Daoy (cell line): ENCODE measurements around the gene ASMT. TPM values are rescaled to one million over a fixed set of nuclear protein-coding genes. Genes with fewer than 3 reads are reported as not detected.
"Not testable (repeated sequence)": the region's sequence is repeated elsewhere in the genome, so short reads cannot be mapped to it uniquely, and the experiment has no call there.

ENCODE experiments used
- DNase-seq: peaks from one replicate; pipeline ENCODE4 v3.0.0-alpha.2; 2015; ENCODE audit warnings: low read depth
- total RNA-seq: library from RNA; depleted of rRNA; stranded (reverse); fragments of >200 nt; shearing (Covaris generic); gene quantifications from 2 replicates; pipeline ENCODE4 v1.2.3, GENCODE V29; 2014

ASMT gene
- total RNA-seq, 1 experiment from 2014 or later = not detected

DNA sequence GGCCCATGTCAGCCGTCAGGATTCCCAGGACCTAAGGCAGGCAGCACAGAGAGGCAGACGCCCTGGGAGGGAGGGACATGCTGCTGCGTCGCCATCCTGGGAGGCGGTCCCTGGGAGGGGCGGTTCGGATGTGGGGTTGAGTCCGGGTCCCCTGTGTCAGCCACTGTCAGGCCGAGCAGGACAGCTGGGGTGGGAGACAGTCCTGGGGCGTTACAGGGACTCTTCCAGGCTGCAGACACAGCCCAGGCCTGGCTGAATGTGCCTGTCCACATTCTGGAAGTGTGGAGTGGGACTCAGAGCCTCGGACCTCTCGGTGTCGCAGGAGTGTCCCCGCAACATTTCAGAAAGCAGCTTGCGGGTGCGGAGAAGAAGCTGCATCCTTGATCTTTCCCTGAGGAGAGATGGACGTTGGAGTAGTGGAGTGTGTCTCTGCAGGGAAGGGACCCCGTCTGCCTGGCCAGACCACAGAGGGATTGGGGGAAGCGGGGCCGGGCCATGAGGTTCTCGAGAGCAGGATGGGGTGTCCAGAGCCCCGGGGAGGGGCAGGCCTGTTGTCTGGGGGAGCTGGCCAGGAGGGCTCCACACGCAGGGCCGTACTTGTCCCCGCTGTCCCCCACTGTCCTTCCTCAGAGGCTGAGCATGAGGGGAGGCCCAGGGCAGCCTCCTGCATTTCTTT lies 17.4 kb upstream of the ASMT start:
- no peak for DNase-seq

DNA sequence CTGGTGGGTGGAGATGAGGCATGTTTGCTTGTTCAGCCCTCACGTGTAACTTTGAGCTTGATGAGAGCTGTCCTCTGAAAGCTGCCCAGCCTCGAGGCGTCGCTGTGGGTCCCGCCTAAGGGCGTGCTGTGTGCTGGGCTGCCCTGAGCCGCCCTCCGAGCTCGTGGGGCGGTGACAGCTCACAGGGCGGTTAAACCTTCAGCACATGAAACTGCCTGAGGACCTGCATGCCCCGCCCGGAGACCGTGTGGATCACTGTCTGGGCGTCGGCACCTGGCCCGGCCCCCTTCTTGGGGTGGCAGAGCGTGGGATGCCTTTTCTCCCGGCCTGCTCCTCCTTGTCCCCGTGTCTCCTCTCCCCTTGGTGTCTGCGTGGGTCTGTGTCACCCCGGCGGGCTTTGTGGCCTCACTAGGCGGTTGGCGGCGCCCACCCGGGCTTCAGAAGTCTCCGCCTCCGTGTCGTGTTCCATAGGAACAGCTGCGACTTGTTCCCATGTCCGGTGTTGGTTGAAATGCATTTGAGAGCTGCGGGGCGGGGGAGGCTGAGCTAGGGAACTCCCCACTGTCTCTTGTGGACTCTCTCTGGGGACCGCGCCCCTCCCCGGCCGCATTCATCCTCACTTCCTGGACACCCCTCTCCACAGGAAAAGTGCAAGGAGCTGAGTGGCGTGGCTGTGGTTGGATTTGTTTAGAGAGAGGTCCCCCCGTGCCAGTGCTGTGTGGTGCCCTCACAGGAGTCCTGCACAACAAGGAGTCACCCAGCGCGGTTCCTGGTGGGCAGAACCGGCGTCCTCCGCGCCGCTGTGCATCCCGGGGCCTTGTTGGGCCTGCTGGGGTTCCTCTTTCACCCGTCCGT lies 16.6 kb upstream of the ASMT start:
- no peak for DNase-seq

DNA sequence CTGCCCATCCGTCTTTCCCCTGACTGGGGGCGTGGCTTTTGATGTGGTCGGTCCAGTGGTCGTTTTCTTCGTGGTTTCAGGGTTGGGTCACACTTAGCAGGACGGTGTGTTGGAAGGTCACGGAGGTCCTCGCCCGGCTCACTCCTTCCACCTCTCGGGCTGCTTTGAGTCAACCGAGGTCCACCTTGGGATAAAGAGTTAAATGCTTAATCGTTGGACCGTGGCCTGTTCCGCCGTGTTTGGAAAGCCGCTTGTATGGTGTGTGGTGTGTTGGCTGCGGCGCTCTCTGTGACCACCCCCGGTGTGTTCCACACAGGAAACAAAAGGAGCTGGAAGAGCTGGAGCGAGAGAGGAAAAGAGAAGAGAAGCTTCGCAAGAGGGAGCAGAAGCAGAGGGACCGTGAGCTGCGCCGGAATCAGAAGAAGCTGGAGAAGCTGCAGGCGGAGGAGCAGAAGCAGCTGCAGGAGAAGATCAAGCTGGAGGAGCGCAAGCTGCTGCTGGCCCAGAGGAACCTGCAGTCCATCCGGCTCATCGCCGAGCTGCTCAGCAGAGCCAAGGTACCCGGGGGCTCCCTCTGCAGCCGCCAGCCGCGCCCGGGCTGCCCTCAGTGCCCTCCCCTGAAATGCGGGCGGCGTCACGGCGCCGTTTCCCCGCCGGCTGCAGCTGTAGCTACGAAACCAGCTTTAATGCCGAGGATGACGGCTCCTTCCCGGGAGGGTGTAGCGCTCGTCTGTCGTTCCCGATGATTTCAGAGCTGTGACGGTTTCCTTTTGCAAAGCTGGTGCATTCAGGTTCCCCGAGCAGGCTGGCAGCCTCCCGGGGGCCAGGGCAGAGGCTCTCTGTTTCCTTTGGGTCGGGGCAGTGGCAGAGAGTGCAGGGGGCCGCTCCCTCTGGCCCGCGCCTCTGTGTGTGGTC lies 15.7 kb upstream of the ASMT start:
- DNase-seq = no peak

DNA sequence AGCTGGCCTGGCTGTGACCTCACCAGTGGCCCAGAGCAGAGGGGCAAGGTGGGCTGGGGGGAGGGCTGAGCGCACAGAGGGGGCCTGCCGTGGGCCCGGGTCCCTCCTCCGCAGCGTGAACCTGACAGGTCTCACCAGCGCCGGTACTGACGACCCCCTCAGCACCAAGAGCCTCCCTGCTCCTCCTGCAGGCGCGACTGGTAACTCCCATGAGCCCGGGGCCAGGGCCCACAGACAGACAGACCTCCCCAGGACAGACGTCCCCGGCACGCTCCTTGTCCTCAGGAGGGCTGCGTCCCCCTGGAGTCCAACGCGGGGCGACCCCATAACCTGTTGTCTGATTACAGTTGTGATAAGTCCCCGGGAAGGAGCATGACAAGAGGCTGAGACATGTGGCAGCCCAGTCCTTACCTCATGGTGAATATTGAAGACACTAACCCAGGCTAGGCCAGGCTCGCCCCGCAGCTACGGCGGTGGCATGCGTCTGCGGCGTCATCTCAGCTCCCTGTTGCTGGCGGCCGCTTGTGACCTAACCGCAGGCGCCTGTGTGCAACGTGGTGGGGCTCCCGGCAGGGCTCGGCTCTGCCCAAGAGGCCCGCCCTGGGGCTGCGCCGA lies 15.0 kb upstream of the ASMT start:
- no peak for DNase-seq

DNA sequence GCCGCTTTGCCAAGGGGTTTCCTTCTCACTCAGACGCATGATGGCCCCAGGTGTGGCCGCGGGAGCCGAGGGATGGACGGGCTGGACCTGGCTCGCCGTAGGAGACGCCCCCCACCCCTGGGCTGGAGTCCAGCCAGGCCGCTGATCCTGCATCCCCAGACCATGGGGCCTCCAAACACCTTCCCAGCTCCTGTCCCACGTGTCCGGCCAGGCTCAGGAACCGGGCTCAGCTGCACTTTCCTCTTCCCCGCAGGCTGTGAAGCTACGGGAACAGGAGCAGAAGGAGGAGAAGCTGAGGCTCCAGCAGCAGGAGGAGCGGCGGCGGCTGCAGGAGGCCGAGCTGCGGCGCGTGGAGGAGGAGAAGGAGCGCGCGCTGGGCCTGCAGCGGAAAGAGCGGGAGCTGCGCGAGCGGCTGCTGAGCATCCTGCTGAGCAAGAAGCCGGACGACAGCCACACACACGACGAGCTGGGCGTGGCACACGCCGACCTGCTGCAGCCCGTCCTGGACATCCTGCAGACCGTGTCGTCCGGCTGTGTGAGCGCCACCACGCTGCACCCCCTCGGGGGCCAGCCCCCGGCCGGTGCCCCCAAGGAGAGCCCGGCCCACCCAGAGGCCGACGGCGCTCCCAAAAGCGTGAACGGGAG lies 14.3 kb upstream of the ASMT start:
- no peak for DNase-seq

DNA sequence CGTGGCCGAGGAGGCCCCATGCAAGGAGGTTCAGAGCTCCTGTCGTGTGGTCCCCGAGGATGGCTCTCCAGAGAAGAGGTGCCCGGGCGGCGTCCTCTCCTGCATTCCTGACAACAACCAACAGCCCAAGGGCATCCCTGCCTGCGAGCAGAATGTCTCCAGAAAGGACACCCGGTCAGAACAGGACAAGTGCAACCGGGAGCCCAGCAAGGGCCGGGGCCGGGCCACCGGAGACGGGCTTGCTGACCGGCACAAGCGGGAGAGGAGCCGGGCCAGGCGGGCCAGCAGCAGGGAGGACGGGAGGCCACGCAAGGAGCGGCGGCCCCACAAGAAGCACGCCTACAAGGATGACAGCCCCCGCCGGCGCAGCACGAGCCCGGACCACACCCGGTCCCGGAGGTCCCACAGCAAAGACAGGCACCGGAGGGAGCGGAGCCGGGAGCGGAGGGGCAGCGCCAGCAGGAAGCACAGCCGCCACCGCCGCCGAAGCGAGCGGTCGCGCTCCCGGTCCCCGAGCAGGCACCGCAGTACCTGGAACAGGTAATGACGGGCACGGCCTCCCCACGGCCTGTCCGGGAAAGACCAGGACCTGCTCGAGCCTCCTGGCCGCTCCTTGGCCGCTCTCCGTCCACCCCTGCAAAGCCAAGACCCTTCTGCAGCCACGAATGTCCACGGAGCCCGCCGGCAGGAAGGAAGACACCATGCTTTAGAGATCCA lies 13.7 kb upstream of the ASMT start:
- DNase-seq = no peak

DNA sequence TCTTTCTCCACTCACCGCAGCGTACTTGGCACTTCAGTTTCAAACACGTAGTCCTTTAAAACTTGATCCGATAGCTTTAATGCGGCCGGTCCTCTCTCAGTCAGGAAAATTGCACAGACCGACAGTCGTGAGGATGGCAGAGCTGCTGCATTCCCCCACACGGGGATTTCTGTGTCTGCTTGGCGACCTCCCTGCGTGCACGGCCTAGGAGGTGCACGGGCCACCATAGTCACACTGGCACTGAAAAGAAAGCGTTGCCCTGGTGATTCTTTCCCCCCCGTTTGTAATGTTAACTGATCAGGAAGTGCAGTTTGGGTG lies 13.1 kb upstream of the ASMT start:
- DNase-seq = no peak

DNA sequence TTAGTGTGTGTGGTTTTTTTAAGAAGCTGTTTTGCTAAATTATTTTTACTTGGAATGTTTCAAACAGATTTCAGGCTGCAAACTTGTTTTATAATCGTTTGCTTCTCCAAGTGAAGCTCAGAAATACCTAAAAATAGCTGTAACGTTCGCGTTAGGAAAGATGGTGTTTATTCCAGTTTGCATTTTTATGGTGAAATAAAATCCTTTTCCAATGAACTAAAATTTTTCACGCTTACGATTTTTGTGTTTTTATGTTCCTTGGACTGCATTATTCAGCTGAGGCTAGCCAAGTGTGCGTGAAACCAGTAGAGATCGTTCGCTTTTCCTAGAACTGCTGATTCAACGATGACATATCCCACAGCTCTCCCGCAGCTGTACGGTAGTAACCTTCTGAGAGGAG lies 12.6 kb upstream of the ASMT start:
- DNase-seq = no peak

DNA sequence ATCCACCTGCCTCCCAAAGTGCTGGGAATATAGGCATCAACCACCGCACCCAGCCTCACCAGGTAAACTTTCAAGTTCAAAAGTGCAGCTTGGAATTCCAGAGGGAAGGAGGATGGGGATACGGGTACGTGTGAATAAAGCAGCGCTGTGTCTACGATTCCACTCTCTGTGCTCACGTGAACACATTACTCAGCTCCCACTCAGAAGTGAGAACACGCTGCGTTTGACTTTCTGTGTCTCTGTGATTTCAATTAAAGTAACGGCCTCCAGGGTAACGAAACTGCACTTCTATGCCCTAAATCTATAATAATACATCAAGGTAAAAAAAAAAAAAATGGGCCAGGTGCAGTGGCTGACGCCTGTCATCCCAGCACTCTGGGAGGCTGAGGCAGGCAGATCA lies 8.4 kb upstream of the ASMT start:
- no peak for DNase-seq

DNA sequence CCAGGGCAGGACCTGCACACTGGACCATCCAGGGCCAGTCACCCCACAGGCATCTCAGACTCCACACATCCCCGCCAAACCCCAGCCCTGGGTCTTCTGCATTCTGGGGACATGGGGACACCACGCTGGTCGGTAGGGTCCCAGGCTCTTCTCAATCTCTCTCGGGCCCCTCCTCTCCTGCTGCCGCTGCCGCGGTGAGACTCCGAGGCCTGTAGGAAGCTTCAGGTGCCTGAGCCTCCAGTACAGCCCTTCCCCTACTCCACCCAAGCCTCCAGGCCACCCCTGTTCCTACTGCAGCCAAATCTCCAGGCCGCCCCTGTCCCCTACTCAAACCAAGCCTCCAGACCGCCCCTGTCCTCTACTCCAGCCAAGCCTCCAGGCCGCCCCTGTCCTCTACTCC lies 5.5 kb upstream of the ASMT start:
- no peak for DNase-seq

DNA sequence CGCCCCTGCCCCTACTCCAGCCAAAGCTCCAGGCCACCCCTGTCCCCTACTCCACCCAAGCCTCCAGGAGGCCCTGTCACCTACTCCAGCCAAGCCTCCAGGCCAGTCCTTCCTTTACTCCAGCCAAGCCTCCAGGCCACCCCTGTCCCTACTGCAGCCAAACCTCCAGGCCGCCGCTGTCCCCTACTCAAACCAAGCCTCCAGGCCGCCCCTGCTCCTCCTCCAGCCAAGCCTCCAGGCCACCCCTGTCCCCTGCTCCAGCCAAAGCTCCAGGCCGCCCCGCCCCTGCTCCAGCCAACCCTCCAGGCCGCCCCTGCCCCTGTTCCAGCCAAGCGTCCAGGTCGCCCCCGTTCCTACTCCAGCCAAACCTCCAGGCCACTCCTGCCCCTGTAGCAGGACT lies 5.1 kb upstream of the ASMT start:
- no peak for DNase-seq

DNA sequence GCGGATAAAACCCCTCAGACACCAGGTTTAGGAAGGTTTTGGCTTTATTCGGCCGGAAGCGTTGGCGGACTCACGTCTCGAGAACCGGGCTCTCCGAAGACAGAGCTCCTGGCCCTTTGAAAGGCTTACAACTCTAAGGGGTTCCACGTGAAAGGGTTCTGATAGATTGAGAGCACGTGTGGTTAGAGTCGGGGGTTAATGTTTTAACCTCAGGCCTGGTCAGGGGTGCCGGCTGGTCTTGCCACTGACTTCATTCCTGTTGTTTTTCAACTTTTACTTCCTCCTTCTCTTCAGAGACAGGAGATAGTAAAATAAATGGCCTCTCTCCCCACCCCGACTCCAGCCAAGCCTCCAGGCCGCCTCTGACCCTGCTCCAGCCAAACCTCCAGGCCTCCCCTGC lies 4.7 kb upstream of the ASMT start:
- DNase-seq = no peak

DNA sequence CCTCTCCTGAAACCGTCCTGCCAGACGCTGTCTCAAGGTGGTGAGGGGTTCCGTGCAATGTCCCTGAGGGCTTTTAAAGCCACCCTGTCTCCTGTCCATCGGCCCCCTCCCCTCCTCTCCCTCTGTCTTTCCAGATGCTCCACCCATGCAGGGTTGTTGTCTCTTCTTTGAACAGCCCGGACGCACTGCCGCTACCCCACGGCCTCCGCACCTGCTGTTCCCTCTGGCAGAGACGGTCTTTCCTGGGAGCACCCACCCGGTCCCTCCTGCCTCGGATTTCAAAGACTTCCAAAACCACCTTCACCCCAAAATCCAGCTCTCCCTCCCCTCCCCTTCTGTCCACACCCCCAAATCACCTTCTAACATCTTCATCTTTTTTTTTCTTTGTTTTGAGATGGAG lies 4.1 kb upstream of the ASMT start:
- no peak for DNase-seq

DNA sequence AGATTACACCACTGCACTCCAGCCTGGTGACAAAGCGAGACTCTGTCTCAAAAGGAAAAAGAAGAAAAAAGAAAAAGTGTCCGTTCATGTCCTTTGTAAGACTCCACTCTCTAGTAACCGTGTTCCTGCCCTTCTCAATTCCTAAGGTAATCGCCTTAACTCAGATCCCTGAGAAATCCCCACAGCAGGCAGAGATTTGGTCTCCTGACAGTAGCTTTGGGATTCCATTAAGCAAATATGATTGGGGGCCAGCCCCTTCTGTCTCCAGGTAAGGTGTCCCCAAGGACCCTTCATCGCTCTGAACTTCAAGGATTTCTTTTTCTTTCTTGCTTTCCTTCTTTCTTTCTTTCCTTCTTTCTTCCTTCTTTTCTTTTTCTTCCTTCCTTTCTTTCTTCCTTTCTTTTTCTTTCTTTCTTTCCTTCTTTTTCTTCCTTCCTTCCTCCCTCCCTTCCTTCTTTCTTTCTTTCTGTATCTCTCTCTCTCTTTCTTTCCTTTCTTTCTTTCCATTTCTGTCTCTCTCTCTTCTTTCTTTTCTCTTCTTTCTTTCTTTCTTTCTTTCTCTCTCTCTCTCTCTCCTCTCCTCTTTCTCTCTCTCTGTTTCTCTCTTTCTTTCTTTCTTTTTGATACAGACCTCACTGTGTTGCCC lies 2.1 kb upstream of the ASMT start:
- no peak for DNase-seq

DNA sequence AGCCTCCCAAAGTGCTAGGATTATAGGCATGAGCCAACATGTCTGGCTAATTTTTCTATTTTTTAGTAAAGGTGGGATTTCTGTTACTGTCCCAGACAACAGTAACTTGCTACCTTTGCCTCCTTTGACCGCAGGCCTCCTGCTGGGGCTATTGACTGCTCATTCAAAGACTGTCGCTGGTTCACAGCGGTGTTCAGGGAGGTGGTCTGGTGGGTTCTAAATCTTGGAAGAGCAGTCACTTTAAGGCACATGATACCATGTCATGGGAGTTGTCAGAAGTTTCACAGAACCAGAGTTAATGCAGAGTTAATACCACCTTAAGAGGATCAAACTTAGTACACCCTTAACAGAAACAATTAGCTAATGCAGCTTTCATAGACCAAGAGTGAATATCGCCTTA lies 3.8 kb downstream of the ASMT start:
- no peak for DNase-seq

DNA sequence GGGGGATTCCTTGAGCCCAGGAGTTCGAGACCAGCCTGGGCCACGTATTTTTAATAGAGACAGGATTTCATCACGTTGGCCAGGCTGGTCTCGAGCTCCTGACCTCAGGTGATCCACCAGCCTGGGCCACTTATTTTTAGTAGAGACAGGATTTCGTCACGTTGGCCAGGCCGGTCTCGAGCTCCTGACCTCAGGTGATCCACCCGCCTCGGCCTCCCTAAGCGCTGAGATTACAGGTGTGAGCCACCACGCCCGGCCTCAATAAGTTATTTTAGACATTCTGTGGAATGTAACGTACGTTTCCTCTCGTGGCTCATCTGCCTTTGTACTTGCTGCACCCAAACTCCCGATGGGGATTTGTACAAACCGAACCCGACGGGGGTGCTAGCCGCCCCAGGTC lies 8.8 kb downstream of the ASMT start:
- DNase-seq = no peak

DNA sequence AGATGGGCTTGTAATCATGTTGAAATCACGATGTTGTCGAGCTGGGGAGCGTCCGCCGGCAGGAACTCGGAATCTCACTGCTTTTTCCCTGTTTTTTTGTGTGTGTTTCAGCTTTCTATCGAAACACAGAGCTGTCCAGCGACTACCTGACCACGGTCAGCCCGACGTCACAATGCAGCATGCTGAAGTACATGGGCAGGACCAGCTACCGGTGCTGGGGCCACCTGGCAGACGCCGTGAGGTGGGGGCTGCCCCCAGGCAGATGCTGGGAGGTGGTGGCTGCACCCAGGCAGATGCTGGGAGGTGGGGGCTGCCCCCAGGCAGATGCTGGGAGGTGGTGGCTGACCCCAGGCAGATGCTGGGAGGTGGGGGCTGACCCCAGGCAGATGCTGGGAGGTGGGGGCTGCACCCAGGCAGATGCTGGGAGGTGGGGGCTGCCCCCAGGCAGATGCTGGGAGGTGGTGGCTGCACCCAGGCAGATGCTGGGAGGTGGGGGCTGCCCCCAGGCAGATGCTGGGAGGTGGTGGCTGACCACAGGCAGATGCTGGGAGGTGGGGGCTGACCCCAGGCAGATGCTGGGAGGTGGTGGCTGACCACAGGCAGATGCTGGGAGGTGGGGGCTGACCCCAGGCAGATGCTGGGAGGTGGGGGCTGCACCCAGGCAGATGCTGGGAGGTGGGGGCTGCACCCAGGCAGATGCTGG lies 9.4 kb downstream of the ASMT start:
- not testable (repeated sequence) for DNase-seq

DNA sequence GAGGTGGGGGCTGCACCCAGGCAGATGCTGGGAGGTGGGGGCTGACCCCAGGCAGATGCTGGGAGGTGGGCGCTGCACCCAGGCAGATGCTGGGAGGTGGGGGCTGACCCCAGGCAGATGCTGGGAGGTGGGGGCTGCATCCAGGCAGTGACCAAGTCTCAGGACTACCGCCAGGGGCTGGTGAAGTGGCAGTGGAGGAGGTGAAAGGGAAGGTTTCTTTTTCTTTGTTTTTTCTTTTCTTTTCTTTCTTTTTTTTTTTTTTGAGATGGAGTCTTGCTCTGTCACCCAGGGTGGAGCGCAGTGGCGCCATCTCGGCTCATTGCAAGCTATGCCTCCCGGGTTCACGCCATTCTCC lies 10.0 kb downstream of the ASMT start:
- not testable (repeated sequence) for DNase-seq

DNA sequence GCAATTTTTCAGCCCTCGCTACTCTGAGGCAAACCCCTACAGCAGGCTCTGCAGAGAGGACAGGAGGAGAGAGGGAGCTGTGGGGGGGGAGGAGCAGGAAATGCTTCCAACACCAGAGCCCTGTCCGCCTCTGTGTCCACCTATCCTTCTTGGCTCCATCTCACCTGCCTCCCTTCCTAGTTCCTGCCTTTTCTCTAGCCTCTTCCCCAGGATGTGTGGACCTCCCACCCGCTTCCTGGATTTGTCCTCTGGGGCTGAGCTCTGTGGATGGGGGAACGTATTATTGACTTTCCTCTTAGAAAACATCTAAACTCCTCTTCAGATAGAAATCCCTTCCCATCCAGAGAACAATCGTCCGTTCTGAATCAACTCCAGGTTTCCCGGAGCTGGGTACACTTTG lies 14.4 kb downstream of the ASMT start:
- no peak for DNase-seq

DNA sequence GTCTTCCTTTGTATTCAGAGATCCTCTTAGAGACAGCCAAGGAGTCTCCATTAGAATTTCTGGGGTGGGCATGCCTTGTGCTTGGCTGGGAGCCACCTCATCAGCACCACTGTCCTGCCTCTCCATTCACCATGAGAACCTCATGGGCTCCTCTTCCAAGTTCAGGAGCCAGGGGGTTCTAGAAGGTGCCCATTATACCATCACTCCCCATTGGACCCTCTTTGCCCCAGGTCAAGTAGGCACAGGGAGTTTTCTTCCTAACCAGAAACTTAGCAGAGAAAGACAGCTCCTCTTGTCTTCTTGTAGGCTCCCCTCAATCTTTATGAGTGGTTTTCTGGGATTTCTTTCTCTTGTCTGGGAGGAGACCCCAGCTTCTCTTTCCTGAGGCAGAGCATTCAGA lies 31.1 kb downstream of the ASMT start:
- DNase-seq = no peak
